ENCODE results near the gene SH3BP4. TPM values are rescaled to one million over a fixed set of nuclear protein-coding genes. Genes with fewer than 3 reads are reported as not detected.

Gene SH3BP4
- total RNA-seq, 1 donor from 2014 or later, result 9.6 TPM

- no peak for TF ChIP-seq CTCF (IDR thresholded peaks at IDR 0.05; ENCODE audit: borderline replicate concordance)
- intact Hi-C loops (cut with micrococcal nuclease), result no loop called here
- Histone ChIP-seq H3K27me3 (ENCODE audit: low read depth) (no peaks in the 10 kb centered on the region), H3K4me1 (peaks cover 27% of the 10 kb centered on the region), H3K27ac (replicated peaks) (no peak overlapping the region), H3K4me3 (no peak overlapping the region), H3K9me3 (replicated peaks) (no peaks in the 10 kb centered on the region), H3K36me3 (peaks cover 8% of the 10 kb centered on the region)
- no peak for DNase-seq
Measured at GRCh38 chr2:234991793-234992192, 40.0 kb downstream of the SH3BP4 start.

DNA sequence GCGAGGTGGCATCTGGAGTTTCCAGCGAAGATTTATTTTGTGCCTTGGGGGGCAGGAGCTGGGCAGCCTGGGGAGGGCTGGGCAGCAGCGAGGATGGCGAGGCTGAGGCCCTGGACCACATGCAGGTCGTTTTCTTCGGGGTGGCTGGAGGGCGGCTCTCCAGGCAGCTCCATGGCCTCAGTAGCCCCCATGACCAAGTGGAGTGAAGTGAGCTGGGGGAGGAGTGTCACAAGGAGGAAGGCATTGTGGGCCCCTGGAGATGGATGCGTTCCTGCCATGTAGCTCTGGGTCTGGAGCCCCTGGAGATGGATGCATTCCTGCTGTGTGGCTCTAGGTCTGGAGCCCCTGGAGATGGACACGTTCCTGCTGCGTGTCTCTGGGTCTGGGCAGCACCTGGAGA lies 40.4 kb downstream of the SH3BP4 start:
- no peak for TF ChIP-seq CTCF (IDR thresholded peaks at IDR 0.05; ENCODE audit: borderline replicate concordance)

DNA sequence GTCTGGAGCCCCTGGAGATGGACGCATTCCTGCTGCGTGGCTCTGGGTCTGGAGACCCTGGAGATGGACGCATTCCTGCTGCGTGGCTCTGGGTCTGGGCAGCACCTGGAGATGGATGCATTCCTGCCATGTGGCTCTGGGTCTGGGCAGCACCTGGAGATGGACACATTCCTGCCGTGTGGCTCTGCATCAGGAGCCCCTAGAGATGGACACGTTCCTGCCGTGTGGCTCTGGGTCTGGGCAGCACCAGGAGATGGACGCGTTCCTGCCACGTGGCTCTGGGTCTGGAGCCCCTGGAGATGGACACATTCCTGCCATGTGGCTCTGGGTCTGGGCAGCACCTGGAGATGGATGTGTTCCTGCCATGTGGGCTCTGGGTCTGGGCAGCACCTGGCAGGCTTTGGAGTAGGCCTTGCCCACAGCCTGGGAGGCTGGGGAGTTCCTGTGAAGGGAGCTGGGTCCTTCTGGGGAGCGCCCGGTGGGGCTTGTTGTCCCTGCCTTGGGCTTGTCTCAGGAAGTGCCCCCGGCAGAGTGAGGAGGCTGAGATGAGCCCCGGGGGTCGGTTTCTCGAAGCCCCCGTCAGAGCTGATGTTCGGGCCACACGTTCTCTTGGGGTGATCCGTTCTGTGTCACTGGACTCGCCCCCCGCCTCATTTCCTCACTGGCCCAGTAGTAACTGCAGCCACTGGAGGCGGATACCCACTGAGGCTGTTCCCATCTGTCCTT lies 41.0 kb downstream of the SH3BP4 start:
- Histone ChIP-seq H3K4me1 (peaks cover 24% of the 10 kb centered on the region), H3K27me3 (ENCODE audit: low read depth) (no peaks in the 10 kb centered on the region), H3K36me3 (peaks cover 8% of the 10 kb centered on the region), H3K9me3 (replicated peaks) (no peaks in the 10 kb centered on the region), H3K27ac (replicated peaks) (no peak overlapping the region), H3K4me3 (no peak overlapping the region)
- DNase-seq, result no peak
- intact Hi-C loops (cut with micrococcal nuclease), result no loop called here
- no peak for TF ChIP-seq CTCF (IDR thresholded peaks at IDR 0.05; ENCODE audit: borderline replicate concordance)

More for the DNA sequence above, 40.4 kb downstream of the SH3BP4 start:
- H3K27me3 ChIP-seq (ENCODE audit: low read depth), result no peaks in the 10 kb centered on the region
- intact Hi-C loops (cut with micrococcal nuclease), result no loop called here
- peaks cover 24% of the 10 kb centered on the region for H3K4me1 ChIP-seq
- no peak overlapping the region for H3K4me3 ChIP-seq
- peaks cover 8% of the 10 kb centered on the region for H3K36me3 ChIP-seq
- DNase-seq, result no peak
- H3K9me3 ChIP-seq (replicated peaks), result no peaks in the 10 kb centered on the region
- H3K27ac ChIP-seq (replicated peaks), result no peak overlapping the region

DNA sequence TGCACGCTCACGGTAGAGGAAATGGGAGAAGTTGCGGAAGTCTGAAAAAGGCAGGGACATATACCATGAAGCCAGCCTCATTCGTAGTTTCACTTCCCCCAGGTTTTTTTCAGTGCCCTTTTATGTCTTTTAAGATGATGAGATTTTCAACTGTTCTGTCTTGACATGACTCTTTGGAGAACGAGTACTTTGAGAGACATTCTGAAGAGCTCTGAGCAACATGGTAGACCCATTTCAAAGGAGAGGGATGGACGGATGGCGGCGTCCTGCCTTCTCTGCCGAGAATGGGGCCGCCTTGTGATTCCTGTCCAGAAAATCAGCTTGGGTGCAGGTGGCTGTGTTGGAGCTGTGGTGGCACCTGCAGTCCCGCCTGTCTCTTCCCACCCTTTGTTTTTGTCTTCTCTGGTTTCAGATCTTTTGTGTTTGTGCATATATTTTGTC lies 41.7 kb downstream of the SH3BP4 start:
- H3K4me1 ChIP-seq, result peaks cover 29% of the 10 kb centered on the region
- intact Hi-C loops (cut with micrococcal nuclease), result no loop called here
- TF ChIP-seq CTCF (IDR thresholded peaks at IDR 0.05; ENCODE audit: borderline replicate concordance), result no peak
- no peaks in the 10 kb centered on the region for H3K9me3 ChIP-seq (replicated peaks)
- no peak for DNase-seq
- H3K27ac ChIP-seq (replicated peaks), result no peak overlapping the region
- peaks cover 8% of the 10 kb centered on the region for H3K36me3 ChIP-seq
- no peak overlapping the region for H3K4me3 ChIP-seq
- no peaks in the 10 kb centered on the region for H3K27me3 ChIP-seq (ENCODE audit: low read depth)

DNA sequence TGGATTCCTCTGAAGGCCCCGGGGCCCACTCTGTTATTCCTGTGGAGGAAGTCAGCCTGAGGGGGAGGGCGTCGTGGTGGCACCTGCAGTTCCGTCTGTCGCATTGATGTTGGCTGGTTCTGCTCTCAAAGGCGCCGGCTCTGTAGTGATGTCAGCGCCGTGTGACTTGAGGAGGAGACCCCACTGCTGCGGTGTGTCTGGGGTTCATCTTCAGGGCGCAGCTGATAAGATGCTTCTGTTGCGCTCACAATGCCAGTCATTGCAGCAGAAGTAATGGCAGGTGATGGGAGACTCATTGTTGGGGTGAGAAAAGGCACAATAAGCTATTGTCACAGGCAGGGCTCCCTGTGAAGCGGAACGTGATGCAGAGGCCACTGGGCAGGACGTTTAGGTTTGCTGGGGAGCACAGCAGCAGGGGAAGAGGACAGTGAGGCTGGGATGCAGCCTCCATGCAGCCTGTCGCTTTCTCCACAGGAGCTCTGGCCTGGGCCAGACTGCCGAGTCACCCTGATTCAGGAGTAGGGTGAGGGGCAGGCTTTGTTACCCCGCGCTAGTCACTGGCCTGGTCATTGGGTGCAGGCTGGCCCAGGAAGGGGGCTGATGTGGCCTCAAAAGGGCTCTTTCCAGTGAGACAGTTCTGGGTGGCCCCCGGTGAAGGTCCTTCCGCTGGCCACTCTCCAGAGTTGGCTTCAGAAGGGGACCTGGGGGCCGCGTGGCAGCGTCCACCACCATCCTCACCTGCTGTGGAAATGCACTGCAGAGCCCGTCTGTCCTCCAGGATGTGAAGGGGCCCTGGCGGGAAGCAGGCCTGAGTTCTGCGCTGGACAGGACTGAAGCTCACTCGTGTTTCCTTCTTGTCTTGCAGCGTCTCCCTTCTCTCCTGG lies 42.9 kb downstream of the SH3BP4 start:
- Histone ChIP-seq H3K4me1 (peaks cover 30% of the 10 kb centered on the region), H3K9me3 (replicated peaks) (no peaks in the 10 kb centered on the region), H3K36me3 (peaks cover 8% of the 10 kb centered on the region), H3K4me3 (no peak overlapping the region), H3K27me3 (ENCODE audit: low read depth) (no peaks in the 10 kb centered on the region), H3K27ac (replicated peaks) (no peak overlapping the region)
- TF ChIP-seq CTCF (IDR thresholded peaks at IDR 0.05; ENCODE audit: borderline replicate concordance), result no peak
- intact Hi-C loops (cut with micrococcal nuclease), result no loop called here
- no peak for DNase-seq
